ENCODE measurements around the gene PSME1. TPM values are rescaled to one million over a fixed set of nuclear protein-coding genes. Genes with fewer than 3 reads are reported as not detected.

PSME1 gene
- total and polyA plus RNA-seq, 2 experiments from 2014 or later, result 61.1 to 215 TPM

- H3K4me3 Mint-ChIP-seq, result peak overlapping the region; percentile 99; the same call in 2 of the 3 replicates
- no peak for DNase-seq (ENCODE audit: low spot score)
- no peak overlapping the region for H3K27ac ChIP-seq (ENCODE audit: low read depth)
- H3K79me2 ChIP-seq (replicated peaks; ENCODE audit: insufficient read depth), result peaks cover 44% of the 10 kb centered on the region
- H2AFZ ChIP-seq, result no peak overlapping the region
- ATAC-seq, result no peak
- peaks cover 20% of the 10 kb centered on the region for H3K36me3 ChIP-seq (ENCODE audit: insufficient read depth)
- peaks cover 7% of the 10 kb centered on the region; the same call in 1 of the 2 replicates for H4K20me1 ChIP-seq (replicated peaks; ENCODE audit: insufficient read depth)
- H3K4me2 ChIP-seq, result peak overlapping the region; percentile 95
- TF ChIP-seq NANOG (IDR thresholded peaks at IDR 0.05; ENCODE audit: borderline replicate concordance), result no peak
- no peak for TF ChIP-seq EZH2 (IDR thresholded peaks at IDR 0.05; ENCODE audit: low read depth, unreplicated experiment)
- no peak for TF ChIP-seq EZH2phosphoT487 (IDR thresholded peaks at IDR 0.05; ENCODE audit: unreplicated experiment)
- no peak for TF ChIP-seq ZNF331 (CRISPR knock-in tag; IDR thresholded peaks at IDR 0.05; ENCODE audit: low read depth)
- no peak for TF ChIP-seq ZNF462 (CRISPR knock-in tag; IDR thresholded peaks at IDR 0.05)
- TF ChIP-seq STAT1 (IDR thresholded peaks at IDR 0.05; ENCODE audit: unreplicated experiment), result no peak
- no peak for TF ChIP-seq CREB1 (CRISPR knock-in tag; IDR thresholded peaks at IDR 0.05; ENCODE audit: low read depth)
- TF ChIP-seq ZNF114 (CRISPR knock-in tag; IDR thresholded peaks at IDR 0.05), result no peak
- TF ChIP-seq JUNB (IDR thresholded peaks at IDR 0.05; ENCODE audit: unreplicated experiment), result no peak
- TF ChIP-seq REST (IDR thresholded peaks at IDR 0.05; ENCODE audit: unreplicated experiment), result no peak
- TF ChIP-seq ETS1 (IDR thresholded peaks at IDR 0.05), result no peak
- TF ChIP-seq POLR2AphosphoS5 (IDR thresholded peaks at IDR 0.05; ENCODE audit: low read depth), result no peak
- no peak for TF ChIP-seq CTCF (conservative IDR thresholded peaks at IDR 0.05; ENCODE audit: low read depth in 2 of 2)
- H3K4me3 ChIP-seq, result peak overlapping the region; percentile 70; the same call in 1 of the 2 replicates
- H3K9me2 ChIP-seq (ENCODE audit: insufficient read depth), result no peaks in the 10 kb centered on the region
- peaks cover 49% of the 10 kb centered on the region for H3K36me3 Mint-ChIP-seq (ENCODE audit: low read depth)
- peaks cover 14% of the 10 kb centered on the region for H3F3A ChIP-seq (replicated peaks; ENCODE audit: low read depth)
- no peaks in the 10 kb centered on the region for H3K9me3 Mint-ChIP-seq
- peaks cover 23% of the 10 kb centered on the region for H3K27me3 Mint-ChIP-seq (ENCODE audit: insufficient read depth, low read depth, poor library complexity)
- H3K4me1 ChIP-seq (ENCODE audit: insufficient read depth), result peaks cover 18% of the 10 kb centered on the region
- no peaks in the 10 kb centered on the region for H3K27me3 ChIP-seq (ENCODE audit: insufficient read depth)
- no peak overlapping the region for H3K27ac Mint-ChIP-seq
- H3K4me1 Mint-ChIP-seq, result peaks cover 23% of the 10 kb centered on the region
Observed at GRCh38 chr14:24145219-24145618, 9.2 kb downstream of the PSME1 start.
